AG09319 (cell line): Measurements from ENCODE around the gene SLIT3.
"Not testable (repeated sequence)": the region's sequence is repeated elsewhere in the genome, so short reads cannot be mapped to it uniquely, and the experiment has no call there.

Experiments
- DNase-seq: peaks from one replicate; pipeline ENCODE4 v3.0.0-alpha.2; 2010; ENCODE audit warnings: low read depth; ENCODE audit errors: extremely low read depth
- TF ChIP-seq, protein P1 (sequence below): IDR thresholded peaks from 2 replicates; pipeline ENCODE4 v1.5.1; 2011; ENCODE audit warnings: low read depth, mild to moderate bottlenecking, inconsistent platforms, low read length, moderate library complexity

The SLIT3 gene

DNA sequence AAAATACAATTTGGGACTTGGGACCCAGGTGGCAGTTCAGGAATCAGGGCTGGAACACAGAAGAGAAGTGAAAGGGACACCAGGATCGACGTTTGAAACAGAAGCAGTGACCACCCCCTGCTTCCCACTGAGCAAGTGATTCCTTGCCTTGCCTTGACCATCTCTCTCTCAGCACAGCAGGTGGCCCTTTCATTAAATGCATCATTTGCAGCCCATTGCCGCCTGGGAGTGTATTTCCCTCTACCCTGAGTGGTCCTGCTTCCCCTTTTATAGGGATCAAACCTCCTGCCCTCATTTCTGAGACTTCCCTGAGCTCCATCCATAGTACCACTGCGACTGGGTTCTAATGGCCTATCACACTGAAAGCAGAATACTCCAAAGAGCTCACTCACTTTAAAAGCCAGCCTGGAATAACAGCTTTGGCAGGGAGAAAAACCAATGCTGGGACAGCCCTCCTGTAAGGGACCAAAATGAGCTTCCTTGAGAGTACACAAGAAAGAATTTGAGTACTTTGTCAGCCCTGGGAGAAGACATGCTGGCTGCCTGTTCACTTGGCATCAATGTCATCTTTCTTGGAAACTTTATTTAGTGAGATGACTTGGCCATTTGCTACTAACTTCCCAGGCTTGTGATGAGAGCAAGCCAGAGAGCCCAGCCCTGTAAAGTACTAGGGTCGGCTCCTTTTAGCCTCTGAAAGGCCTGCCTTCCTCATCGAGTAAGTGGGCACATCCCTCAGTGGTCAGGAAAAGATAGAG is 149.7 kb downstream of the SLIT3 start:
- TF ChIP-seq, protein P1, sequence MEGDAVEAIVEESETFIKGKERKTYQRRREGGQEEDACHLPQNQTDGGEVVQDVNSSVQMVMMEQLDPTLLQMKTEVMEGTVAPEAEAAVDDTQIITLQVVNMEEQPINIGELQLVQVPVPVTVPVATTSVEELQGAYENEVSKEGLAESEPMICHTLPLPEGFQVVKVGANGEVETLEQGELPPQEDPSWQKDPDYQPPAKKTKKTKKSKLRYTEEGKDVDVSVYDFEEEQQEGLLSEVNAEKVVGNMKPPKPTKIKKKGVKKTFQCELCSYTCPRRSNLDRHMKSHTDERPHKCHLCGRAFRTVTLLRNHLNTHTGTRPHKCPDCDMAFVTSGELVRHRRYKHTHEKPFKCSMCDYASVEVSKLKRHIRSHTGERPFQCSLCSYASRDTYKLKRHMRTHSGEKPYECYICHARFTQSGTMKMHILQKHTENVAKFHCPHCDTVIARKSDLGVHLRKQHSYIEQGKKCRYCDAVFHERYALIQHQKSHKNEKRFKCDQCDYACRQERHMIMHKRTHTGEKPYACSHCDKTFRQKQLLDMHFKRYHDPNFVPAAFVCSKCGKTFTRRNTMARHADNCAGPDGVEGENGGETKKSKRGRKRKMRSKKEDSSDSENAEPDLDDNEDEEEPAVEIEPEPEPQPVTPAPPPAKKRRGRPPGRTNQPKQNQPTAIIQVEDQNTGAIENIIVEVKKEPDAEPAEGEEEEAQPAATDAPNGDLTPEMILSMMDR: no peak
- DNase-seq: no peak

DNA sequence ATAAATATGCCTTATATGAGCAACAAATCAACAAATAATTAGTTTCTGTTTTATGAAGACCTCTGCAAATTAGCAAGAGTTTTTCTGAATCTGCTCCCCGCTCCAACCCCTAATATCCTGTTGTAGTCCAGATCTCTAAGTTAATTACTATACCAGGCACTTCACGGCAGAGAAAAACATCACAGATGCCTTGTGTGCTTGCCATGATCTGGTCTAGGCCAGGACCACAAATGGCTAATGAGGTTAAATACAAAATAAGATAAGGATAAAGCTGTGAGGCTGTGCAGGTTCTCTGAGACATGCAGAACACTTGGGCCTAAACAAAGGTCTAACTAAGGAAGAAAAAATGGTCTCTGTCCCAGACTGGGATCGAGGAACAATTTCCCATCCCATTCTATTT is 150.8 kb downstream of the SLIT3 start:
- no peak for DNase-seq
- TF ChIP-seq, protein P1: no peak

DNA sequence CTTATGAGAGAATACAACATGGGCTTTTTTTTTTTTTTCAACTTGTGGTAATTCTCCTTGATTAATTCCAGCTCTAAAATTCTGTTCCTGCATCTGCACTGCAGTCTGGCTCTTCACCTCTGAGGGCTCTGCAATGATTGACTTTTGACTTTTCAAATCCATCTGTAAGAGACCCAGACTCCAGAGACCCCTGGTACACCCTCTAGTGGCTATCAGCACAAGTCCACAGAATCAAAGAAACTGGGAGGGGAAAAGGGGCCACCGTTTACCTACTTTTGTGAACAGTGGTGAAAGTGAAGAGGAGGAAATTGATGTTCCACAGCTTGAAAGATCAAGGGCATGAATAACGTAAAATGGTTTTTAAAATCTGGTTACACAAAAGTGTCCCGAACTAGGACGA is 151.6 kb downstream of the SLIT3 start:
- TF ChIP-seq, protein P1: peak; percentile 18
- no peak for DNase-seq

DNA sequence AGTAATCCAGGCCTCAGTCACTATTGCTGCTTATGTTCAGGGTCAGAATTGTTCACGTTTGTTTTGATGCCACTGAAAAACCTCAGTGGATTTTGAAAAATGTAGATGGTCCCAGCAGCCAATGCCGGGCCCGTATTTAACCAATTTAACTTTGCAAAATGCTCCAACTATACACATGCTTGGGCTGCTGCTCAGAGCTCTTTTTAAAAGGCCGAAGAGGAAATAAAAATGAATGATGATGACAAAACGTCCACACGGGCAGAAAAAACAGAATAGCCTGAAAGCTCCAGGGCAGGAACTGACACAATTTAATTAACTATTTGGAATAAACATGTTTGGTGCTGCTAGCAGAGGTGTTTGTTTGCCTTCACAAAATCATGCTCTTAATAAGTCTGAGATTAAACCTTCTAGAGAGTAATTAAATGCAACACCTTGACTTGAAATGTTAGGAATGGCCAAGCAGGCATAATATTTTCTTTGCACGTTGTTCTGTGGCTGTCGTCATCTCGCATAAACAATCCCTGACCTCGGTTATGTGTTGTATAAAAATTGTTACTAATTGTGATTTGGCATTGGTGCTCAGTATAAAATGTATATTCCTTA is 152.7 kb downstream of the SLIT3 start:
- no peak for DNase-seq
- TF ChIP-seq, protein P1: no peak

DNA sequence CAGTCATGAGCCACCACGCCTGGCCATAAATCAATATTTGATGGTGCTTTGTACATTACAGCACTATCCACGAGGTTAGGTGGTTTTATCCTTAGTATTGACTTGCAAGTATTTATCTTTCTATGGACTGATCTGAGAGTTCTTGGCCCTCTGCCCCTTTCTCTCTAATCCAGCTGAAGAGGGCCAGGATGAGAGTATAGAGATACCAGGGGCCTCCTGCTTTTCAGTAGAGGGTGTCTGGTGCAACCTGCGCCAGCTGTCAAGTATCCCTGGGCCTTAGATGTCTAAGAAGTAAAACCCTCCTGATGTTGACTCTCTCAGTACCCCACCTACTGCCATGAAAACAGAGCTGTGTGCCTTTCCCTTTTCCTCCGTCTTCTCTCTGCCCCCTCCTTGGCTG is 153.4 kb downstream of the SLIT3 start:
- TF ChIP-seq, protein P1: no peak
- no peak for DNase-seq

DNA sequence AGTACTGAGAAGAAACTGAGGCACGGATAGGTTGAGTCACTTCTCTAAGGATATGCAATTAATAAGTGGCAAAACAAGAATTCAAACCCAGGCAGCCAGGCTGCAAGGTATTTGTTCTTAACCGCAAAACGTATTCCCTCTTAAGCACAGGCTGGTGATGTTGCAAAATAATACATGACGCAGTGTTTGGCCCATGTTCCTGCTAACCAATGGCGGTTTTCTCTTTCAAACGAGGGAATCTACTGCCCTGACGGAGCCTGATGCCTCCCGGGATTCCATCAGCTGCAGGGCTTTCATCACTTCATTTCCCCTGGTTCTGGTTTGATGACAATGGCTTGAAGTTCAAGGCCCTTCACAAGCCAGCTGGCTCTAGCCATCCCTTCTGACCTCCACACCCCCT is 154.8 kb downstream of the SLIT3 start:
- TF ChIP-seq, protein P1: no peak

DNA sequence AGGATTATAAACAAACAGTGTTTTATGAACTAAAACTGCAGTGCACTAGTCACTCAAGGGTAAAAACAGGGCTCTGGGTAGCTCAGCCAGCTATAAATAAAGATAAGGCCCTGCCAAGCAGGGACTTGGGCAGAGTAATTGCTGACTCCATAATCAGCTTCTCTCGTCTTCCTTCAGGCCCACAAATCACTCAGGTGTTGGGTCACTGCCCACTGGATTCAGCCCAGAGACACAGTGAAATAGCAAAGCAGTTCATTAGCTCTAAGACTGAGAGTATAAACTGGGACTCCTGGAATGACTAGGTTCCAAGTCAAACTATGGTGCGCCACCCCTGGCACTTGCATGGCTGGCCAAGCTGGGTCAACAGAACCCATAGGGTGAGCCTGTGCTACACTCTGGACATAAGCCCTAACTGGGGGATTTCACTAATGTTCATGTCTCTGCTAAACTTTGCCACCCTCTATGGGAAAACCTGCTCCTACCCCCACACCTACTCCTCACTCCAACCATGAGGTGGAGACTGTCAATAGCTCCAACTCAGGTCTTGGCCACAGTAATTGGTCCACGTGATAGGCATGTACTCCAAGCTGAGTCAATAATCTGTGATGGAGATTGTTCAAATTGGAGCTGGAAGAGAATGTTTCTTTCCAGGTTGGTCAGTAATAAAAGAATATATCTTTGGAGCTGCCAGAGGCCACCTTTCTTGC is 158.5 kb downstream of the SLIT3 start:
- no peak for DNase-seq
- TF ChIP-seq, protein P1: no peak

More for the DNA sequence above, 154.8 kb downstream of the SLIT3 start:
- no peak for DNase-seq

DNA sequence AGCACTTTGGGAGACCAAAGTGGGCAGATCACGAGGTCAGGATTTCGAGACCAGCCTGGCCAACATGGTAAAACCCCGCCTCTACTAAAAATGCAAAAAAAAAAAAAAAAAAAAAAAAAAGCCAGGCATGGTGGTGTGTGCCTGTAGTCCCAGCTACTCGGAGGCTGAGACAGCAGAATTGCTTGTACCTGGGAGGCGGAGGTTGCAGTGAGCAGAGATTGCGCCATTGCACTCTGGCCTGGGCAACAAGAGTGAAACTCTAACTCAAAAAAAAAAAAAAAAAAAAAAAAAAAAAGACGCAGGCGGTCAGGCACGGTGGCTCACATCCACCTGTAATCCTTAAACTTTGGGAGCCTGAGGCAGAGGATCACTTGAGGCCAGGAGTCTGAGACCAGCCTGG is 160.7 kb downstream of the SLIT3 start:
- not testable (repeated sequence) for DNase-seq
